C4-2B (cell line): ENCODE measurements around the gene CDC42SE2.

Experiments
- CTCF ChIP-seq: fragments of 450-650 bp; conservative IDR thresholded peaks from 2 replicates; pipeline ENCODE4 v1.5.1; 2017; ENCODE audit warnings: mild to moderate bottlenecking
- ZFX ChIP-seq: fragments of 450-650 bp; IDR thresholded peaks from 2 replicates; pipeline ENCODE4 v1.6.1; 2017

GRCh38 chr5:131361677-131362315 lies 97.9 kb downstream of the CDC42SE2 start:
- no peak for TF ChIP-seq CTCF
- no peak for TF ChIP-seq ZFX
